Osteoblast (primary cell): ENCODE measurements around the gene EXD3. TPM values are rescaled to one million over a fixed set of nuclear protein-coding genes. Genes with fewer than 3 reads are reported as not detected.

Source experiments
- DNase-seq: peaks from one replicate; pipeline ENCODE4 v3.0.0; 2011; ENCODE audit warnings: low spot score, mixed read lengths; ENCODE audit not compliant: insufficient read length; ENCODE audit errors: missing footprints
- H2AFZ ChIP-seq: 2 replicates; pipeline ENCODE4 v1.6.0; 2011; ENCODE audit warnings: mild to moderate bottlenecking, low read length
- H3K27ac ChIP-seq: 2 replicates; pipeline ENCODE4 v1.5.1; 2011; ENCODE audit warnings: mild to moderate bottlenecking, low read depth, low read length, moderate library complexity
- H3K27me3 ChIP-seq: 2 replicates; pipeline ENCODE4 v1.6.0; 2012; ENCODE audit warnings: mild to moderate bottlenecking, control low read depth, inconsistent platforms, low read length, moderate library complexity; ENCODE audit not compliant: insufficient read depth
- H3K36me3 ChIP-seq: 2 replicates; pipeline ENCODE4 v1.5.1; 2011; ENCODE audit warnings: mild to moderate bottlenecking, low read length, control low read depth, moderate library complexity; ENCODE audit not compliant: insufficient read depth
- H3K4me1 ChIP-seq: 2 replicates; pipeline ENCODE4 v1.5.1; 2011; ENCODE audit warnings: mild to moderate bottlenecking, low read length, control low read depth, moderate library complexity; ENCODE audit not compliant: insufficient read depth
- H3K4me2 ChIP-seq: 2 replicates; pipeline ENCODE4 v1.6.0; 2011; ENCODE audit warnings: mild to moderate bottlenecking, low read length; ENCODE audit not compliant: insufficient read depth
- H3K4me3 ChIP-seq: fragments of 200-600 bp; sonication (generic); 3 replicates; pipeline ENCODE4 v1.5.1; 2012; ENCODE audit warnings: mild to moderate bottlenecking, low read length, inconsistent platforms; ENCODE audit not compliant: insufficient read depth
- H3K79me2 ChIP-seq: 2 replicates; pipeline ENCODE4 v1.6.0; 2012; ENCODE audit warnings: mild to moderate bottlenecking, low read length, control low read depth, inconsistent platforms; ENCODE audit not compliant: insufficient read depth
- H3K9me3 ChIP-seq: 2 replicates; pipeline ENCODE4 v1.5.1; 2011; ENCODE audit warnings: low read depth, low read length, control low read depth
- H4K20me1 ChIP-seq: 2 replicates; pipeline ENCODE4 v1.6.0; 2012; ENCODE audit warnings: mild to moderate bottlenecking, low read length, control low read depth; ENCODE audit not compliant: insufficient read depth
- CTCF ChIP-seq: IDR thresholded peaks from 2 replicates; pipeline ENCODE4 v1.5.1; 2011; ENCODE audit warnings: mild to moderate bottlenecking, low read depth, low read length, moderate library complexity; ENCODE audit errors: extremely low read depth
- total RNA-seq: library from RNA; depleted of rRNA; stranded (reverse); fragments of >200 nt; gene quantifications from 2 replicates; pipeline ENCODE4 v1.2.3, GENCODE V29; 2012

Gene EXD3
- total RNA-seq, 1 donor: 7.6 TPM

- Histone ChIP-seq H4K20me1 (peaks cover 9% of the 10 kb centered on the region), H3K79me2 (no peaks in the 10 kb centered on the region), H3K36me3 (no peaks in the 10 kb centered on the region), H3K27ac (no peak overlapping the region), H3K9me3 (no peaks in the 10 kb centered on the region), H3K4me1 (peaks cover 2% of the 10 kb centered on the region), H3K4me2 (no peak overlapping the region), H2AFZ (no peak overlapping the region), H3K27me3 (no peaks in the 10 kb centered on the region), H3K4me3 (no peak overlapping the region)
- no peak for TF ChIP-seq CTCF
- DNase-seq: peak; percentile 72
These were observed 26.2 kb downstream of the EXD3 start for GRCh38 chr9:137396634-137397367.

GRCh38 chr9:137396227-137396626 lies 26.7 kb downstream of the EXD3 start:
- TF ChIP-seq CTCF: no peak
- Histone ChIP-seq H3K36me3 (no peaks in the 10 kb centered on the region), H4K20me1 (peaks cover 9% of the 10 kb centered on the region), H3K79me2 (no peaks in the 10 kb centered on the region), H3K4me2 (no peak overlapping the region), H3K27me3 (no peaks in the 10 kb centered on the region), H2AFZ (no peak overlapping the region), H3K9me3 (no peaks in the 10 kb centered on the region), H3K4me1 (peaks cover 2% of the 10 kb centered on the region), H3K27ac (no peak overlapping the region), H3K4me3 (no peak overlapping the region)
- DNase-seq: peak; percentile 96

GRCh38 chr9:137395666-137396010 lies 27.3 kb downstream of the EXD3 start:
- DNase-seq: no peak
- H3K79me2 ChIP-seq: no peaks in the 10 kb centered on the region
- H3K27me3 ChIP-seq: no peaks in the 10 kb centered on the region
- H3K36me3 ChIP-seq: no peaks in the 10 kb centered on the region
- H4K20me1 ChIP-seq: peaks cover 9% of the 10 kb centered on the region
- TF ChIP-seq CTCF: no peak
- no peak overlapping the region for H3K27ac ChIP-seq
- H2AFZ ChIP-seq: no peak overlapping the region
- no peak overlapping the region for H3K4me3 ChIP-seq
- peaks cover 2% of the 10 kb centered on the region for H3K4me1 ChIP-seq
- no peak overlapping the region for H3K4me2 ChIP-seq
- no peaks in the 10 kb centered on the region for H3K9me3 ChIP-seq

GRCh38 chr9:137394866-137395665 lies 27.9 kb downstream of the EXD3 start:
- no peak for DNase-seq
- peaks cover 2% of the 10 kb centered on the region for H3K4me1 ChIP-seq
- no peaks in the 10 kb centered on the region for H3K36me3 ChIP-seq
- TF ChIP-seq CTCF: no peak
- no peaks in the 10 kb centered on the region for H3K79me2 ChIP-seq
- H3K27me3 ChIP-seq: no peaks in the 10 kb centered on the region
- no peak overlapping the region for H2AFZ ChIP-seq
- peaks cover 9% of the 10 kb centered on the region for H4K20me1 ChIP-seq
- no peak overlapping the region for H3K4me2 ChIP-seq
- no peak overlapping the region for H3K27ac ChIP-seq
- no peak overlapping the region for H3K4me3 ChIP-seq
- H3K9me3 ChIP-seq: no peaks in the 10 kb centered on the region
